GM19463 (cell line): ENCODE data around the gene CMIP.

ENCODE experiments used
- ATAC-seq: cut with Tn5 transposase; IDR thresholded peaks from one replicate; pipeline ENCODE4 v1.9.1; 2021; ENCODE audit warnings: mild to moderate bottlenecking, moderate library complexity; ENCODE audit not compliant: unreplicated experiment

The CMIP gene

GRCh38 chr16:81599034-81599744, 154.6 kb downstream of the CMIP start:
- ATAC-seq = no peak

GRCh38 chr16:81600275-81600674, 155.7 kb downstream of the CMIP start:
- no peak for ATAC-seq

- ATAC-seq = no peak
Measured at GRCh38 chr16:81601008-81601428, 156.4 kb downstream of the CMIP start.

GRCh38 chr16:81601601-81602255, 157.1 kb downstream of the CMIP start:
- no peak for ATAC-seq

GRCh38 chr16:81602256-81602776, 157.7 kb downstream of the CMIP start:
- no peak for ATAC-seq

- ATAC-seq = no peak
Measured at GRCh38 chr16:81602792-81603191, 158.2 kb downstream of the CMIP start.

GRCh38 chr16:81604960-81605383, 160.4 kb downstream of the CMIP start:
- ATAC-seq = no peak

GRCh38 chr16:81606039-81606438, 161.4 kb downstream of the CMIP start:
- no peak for ATAC-seq

GRCh38 chr16:81607006-81607405, 162.4 kb downstream of the CMIP start:
- no peak for ATAC-seq

- ATAC-seq = no peak
Measured at GRCh38 chr16:81607805-81608522, 163.4 kb downstream of the CMIP start.

- ATAC-seq = no peak
Measured at GRCh38 chr16:81608523-81609209, 164.1 kb downstream of the CMIP start.

- ATAC-seq = no peak
Measured at GRCh38 chr16:81609323-81609892, 164.8 kb downstream of the CMIP start.

GRCh38 chr16:81610144-81610842, 165.7 kb downstream of the CMIP start:
- no peak for ATAC-seq

GRCh38 chr16:81610936-81611335, 166.3 kb downstream of the CMIP start:
- ATAC-seq = no peak

- ATAC-seq = no peak
Measured at GRCh38 chr16:81611721-81612120, 167.1 kb downstream of the CMIP start.

- no peak for ATAC-seq
Measured at GRCh38 chr16:81612351-81613163, 167.9 kb downstream of the CMIP start.

- no peak for ATAC-seq
Measured at GRCh38 chr16:81614171-81614570, 169.6 kb downstream of the CMIP start.

- ATAC-seq = no peak
Measured at GRCh38 chr16:81614654-81615359, 170.2 kb downstream of the CMIP start.

- ATAC-seq = no peak
Measured at GRCh38 chr16:81615411-81615810, 170.8 kb downstream of the CMIP start.
